ENCODE measurements around the gene LONRF2.
A peak's percentile ranks its signal among the peaks of the same experiment; 100 is the strongest.
"Not testable (repeated sequence)": the region's sequence is repeated elsewhere in the genome, so short reads cannot be mapped to it uniquely, and the experiment has no call there.

Gene LONRF2

DNA sequence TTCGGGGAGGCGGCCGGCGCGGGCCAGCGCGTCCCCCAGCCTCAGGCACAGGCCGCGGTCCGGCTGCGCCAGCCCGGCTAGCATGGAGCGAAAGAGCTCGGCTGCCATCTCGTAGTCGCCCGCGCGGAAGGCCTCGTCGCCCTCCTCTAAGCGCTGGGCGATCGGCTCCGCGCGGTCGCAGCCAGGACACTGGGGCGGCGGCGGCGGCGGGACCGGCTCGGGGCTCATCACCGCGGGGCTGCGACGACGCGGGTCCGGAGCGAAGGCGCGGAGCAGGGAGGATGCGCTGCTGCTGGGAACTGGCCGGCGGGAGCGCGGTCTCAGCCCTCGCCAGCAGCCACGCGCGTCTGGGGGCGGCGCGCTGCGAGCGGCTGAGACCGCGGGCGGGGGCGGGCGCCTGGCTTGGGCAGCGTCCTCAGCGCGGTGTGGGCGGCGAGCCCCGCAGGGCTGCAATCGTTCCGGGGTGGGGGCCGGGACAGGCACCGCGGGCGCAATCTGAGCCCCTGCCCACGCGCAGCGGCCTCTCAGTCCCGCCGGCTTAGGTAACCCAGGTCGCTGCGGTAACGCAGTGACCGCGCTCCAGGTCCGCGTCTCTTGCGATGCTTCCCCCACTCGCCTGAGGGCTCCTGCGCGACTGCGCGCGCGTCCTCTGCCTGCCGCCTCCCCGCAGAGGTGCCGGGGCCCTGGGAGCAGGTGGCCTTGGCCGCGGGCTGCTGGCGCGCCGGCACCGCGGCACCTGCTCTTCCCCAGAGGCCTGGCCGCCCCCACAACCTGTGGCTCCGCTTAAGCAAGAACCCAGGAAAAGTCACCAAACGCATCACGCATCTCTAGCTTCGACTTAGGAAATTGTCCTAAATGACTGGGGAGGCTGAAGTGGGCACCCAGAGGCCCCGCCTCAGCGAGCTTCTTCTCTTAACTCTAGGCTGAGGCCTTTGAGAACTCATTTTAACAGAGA is at the start of gene LONRF2:
Gene LONRF2, minus strand, starts transcription at position 636 of the 955 bp plus-strand sequence. Its CDS starts 408 bp downstream, at position 228.
- DNase-seq = peak in 47 of 58 donors; percentile 5 to 81 (median 49)

DNA sequence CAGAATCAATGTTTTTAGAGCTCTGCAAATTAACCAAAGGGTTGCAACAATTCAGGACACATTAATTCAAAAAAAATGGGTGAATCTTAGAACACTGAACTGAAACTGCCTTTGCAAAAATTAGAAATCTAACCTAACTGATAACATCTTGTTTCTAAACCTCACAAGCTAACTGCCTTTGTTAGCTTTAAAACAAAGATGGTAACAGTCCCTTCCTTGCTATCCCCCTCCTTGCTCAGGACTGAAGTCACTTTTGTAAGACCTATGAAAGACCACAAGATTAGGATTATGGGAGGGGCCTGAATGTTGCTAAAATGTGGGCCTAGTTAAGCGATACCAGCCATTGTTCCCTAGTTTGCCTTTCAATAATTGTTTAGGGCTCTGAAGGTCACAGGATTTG is 44.9 kb upstream of the LONRF2 start:
- DNase-seq = no peak

DNA sequence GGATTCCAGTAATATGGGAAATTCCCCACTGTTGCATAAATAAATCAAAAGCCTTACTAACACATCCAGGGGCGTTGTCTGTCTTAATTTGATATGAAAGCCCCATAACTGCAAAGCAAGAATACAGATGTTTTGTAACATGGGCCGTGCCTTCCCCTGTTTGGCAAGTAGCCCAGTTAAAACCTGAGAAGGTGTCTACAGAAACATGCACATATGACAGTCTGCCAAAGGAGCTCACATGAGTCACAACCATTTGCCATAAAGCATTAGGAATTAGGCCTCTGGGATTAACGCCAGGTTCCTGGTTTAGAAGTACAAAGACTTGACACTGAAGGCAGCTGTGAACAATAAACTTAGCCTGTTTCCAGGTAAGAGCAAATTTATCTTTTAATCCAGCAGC is 43.1 kb upstream of the LONRF2 start:
- DNase-seq = no peak

DNA sequence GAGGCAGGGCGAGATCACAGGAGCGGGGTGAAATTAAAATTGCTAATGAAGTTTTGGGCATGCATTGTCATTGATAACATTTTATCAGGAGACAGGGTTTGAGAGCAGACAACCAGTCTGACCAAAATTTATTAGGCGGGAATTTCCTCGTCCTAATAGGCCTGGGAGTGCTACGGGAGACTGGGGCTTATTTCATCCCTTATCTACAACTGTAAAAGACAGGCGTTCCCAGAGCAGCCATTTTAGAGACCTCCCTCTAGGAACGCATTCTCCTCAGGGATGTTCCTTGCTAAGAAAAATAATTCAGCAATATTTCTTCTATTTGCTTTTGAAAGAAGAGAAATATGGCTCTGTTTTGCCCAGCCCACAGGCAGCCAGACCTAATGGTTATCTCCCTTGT is 40.0 kb upstream of the LONRF2 start:
- not testable (repeated sequence) for DNase-seq

DNA sequence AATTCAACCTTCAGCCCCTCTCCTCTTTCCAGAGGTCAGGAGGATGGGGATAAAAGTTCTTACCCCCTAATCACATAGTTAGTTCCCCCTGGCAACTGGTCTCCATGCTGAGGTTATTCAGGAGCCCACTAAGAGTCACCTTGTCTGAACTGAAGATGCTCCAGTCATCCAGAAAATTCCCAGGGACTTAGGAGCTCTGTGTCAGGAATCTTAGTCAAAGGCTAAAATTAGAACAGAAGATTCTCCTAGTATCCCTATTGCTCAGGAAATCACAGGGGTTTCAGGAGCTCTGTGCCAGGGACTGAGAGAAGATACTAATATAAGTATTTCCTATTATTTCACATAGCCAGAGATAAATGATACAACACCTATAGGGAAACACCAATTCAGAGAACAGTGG is 37.3 kb upstream of the LONRF2 start:
- no peak for DNase-seq

DNA sequence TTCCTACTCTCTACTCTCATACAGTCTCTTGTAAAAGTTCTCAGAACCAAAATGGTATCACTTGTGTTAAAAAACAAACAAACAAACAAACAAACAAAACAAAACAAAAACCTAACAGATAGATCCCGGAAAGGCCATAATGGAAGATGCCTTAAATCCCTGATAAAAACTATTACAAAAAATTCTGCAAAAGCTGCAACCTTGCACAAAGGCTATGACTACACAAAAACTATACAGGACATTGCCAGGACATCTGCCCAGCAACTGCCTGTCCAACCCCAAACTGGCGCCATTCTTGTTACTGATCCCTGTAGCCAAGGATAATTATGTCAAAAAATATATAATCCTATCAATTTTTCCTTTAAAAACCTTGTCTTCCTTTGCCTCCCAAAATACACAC is 36.3 kb upstream of the LONRF2 start:
- DNase-seq = no peak

DNA sequence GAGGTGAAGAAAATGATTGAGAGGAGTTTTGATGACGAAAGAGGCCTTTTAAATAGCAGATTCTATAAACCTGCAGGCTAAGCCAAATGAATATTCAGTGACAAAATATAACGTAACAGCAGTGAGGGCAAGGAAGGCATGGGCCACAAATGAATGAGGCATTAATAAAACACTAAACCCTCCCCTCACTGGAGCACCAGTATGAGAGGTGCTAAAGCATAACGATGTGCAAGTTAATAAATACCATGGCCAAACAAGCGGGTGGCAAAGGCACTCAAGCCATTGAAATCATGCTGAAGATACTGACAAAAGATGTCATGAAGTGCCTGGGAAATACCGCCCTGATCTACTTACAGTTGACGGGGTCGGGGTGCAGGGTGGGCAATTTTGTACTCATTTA is 30.2 kb upstream of the LONRF2 start:
- no peak for DNase-seq

DNA sequence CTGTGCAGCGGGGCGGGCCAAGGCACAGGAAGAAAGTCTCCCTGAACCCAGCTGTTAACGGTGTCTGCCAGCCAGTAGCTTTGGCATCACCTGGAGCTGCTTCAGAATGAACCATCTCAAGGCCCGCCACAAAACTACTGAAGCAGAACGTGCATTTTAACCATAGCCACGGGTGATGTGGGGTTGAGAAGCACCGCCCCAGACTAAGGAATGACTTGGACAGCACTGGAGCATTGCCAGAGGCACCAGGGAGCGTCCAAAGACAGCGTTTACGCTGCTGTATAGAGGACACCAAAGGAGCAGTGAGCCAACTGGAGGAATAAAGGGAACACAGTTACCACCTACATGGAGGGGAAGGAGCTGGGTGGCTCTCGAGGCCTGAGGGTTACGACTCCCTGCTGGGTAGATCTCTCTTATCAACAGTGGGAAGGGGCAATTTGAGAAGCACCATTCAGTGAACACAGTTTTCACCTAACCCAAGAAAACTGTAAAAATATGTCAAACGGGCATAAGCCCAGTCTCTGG is 28.4 kb upstream of the LONRF2 start:
- DNase-seq = no peak

DNA sequence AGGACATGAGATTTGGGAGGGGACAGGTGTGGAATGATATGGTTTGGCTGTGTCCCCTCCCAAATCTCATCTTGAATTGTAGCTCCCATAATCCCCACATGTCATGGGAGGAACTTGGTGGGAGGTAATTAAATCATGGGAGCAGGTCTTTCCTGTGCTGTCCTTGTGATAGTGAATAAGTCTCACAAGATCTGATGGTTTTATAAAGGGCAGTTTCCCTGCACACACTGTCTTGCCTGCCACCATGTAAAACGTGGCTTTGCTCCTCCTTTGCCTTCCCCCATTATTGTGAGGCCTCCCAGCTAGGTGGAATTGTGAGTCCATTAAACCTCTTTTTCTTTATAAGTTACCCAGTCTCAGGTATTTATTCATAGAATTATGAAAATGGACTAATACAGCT is 22.8 kb upstream of the LONRF2 start:
- DNase-seq = not testable (repeated sequence)

DNA sequence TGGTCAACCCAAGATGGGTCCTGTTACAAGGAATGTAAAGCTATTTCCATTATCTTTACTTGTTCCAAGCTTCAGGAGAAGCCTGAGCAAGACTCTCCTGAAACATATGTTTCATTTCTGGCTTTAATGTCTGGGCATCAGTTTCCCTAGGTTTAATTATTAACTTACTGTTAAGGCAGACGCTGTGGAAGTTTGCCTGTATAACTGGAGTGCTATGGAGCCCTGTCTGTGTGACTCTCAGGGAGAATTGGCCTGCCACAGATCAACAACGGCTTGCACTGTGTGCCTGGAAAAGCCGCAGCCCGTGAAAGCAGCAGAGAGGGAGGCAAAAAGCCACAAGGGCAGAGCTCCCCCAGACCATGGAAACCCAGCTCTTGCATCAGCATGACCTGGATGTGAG is 22.1 kb upstream of the LONRF2 start:
- no peak for DNase-seq

DNA sequence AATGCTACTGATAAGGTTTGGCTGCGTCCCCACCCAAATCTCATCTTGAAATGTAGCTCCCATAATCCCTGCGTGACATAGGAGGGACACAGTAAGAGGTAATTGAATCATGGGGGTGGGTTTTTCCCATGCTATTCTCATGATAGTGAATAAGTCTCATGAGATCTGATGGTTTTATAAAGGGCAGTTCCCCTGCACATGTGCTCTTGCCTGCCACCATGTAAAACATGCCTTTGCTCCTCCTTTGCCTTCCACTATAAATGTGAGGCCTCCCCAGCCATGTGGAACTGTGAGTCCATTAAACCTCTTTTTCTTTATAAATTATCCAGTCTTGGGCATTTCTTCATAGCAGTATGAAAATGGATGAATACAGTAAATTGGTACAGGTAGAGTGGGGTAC is 20.2 kb upstream of the LONRF2 start:
- DNase-seq = not testable (repeated sequence)

DNA sequence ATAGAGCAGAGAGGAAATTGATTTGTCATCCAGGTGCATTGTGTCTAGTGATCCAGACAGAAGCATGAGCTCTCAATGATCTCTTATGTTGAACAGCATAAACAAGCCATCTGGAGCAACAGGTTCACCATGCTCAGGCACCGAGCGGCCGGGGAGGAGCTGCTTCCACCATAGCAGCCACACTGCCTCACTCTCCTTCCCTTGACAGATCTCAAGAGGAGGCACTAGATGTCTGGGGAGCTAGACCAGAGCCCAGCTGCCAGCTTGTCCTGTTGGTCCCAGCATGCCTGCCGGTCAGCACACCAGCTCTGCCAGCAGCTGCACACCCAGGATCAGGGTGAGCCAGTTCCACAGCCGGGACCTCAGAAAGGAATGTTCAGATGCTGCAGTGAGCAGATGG is 17.5 kb upstream of the LONRF2 start:
- no peak for DNase-seq

DNA sequence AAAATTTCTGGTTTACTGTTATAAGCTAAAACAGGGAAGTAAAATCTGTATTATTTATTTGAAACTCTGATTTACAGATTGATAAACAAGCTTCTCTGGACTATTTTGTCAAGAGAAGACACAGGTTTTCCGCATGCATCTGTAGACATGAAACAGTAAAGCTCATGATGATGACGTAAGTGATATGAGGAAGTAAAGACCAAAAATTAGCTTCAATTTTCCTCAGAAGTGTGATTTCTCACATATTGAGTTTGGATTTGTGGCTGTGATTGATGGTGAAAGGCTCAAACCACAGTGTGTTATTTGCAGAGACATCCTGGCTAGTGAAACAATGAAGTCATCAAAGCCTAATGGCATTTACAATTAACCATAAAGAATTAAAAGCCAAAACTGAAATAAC is 12.6 kb upstream of the LONRF2 start:
- DNase-seq = no peak

DNA sequence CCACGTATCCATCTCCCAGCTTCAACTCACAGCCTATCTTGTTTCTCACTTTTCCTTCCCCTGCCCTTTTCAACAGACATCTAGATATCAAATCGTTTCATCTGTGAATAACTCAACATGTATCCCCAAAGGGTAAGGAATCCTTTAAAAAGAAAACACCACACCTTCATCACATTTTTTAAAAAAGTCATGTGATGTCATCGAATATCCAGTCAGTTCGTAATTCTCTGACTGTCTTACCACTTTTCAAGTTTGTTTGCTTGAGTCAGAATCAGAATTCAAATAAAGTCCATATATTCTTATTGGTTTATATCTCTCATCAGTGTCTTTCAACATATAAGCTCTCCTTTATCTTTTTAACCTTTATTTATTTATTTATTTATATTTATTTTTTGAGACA is 5.4 kb upstream of the LONRF2 start:
- DNase-seq = no peak

DNA sequence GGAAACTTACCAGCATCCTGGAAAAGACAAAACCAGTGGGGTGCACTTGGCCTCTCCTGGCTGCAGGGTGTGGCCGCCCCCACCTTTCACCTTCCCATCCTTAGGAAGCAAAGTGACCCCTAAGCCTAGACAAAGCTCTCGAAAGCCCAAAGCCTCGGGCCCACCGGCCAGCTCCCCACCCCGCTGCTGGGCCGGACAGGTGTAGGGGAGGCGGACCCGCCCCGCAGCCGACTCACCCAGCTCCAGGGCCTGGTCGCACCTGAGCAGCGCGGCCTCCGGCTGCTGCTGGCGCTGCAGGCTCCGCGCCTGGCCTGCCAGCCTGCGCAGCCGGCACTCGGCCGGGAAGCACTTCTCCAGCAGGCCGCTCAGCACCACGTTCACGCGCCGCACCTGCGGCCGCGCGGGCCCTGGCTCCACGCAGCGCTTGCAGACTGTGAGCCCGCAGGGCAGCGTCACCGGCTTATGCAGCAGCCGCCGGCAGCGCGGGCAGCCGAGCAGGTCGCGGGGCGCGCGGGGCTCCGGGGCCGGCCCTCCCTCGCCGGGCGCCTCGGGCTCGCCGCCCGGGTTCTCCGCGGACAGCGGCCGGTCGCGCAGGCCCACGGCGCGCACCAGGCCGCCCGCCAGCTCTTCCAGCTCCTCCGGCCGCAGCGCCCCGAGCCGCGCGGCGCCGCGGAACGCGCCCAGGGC is 979 bp downstream of the LONRF2 start:
- DNase-seq = peak in 39 of 58 donors; percentile 5 to 60 (median 27)

DNA sequence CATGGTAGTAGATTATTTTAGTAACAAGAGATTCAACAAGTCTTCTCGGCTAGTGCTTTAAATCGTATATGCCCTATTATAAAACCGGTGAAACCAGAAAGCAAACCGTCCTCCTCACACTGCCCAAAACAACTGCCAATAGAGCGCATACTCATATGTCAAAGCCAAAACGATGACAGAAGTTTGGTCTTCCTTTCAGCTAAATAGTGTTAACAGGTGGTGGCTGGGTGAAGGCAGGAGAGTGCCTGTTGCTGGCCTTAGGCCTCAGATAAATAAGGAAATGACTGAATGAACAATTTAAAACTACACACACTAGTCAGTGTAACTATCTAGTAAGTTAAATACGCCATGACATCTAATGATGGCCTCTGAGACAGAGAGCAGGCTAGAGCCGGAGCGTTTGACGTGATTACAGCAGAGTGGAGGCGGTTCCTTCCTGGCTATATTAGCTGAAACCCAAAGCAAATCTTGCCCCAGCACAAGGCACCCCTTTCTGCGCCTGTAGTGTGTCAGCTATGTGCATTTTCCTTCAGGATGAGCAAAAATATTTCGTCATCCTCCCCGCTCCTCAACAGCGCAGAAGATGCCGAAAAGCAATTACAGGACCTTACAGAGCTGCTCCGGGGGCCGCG is 1.6 kb downstream of the LONRF2 start:
- DNase-seq = peak in 21 of 58 donors; percentile 3 to 51 (median 22)

DNA sequence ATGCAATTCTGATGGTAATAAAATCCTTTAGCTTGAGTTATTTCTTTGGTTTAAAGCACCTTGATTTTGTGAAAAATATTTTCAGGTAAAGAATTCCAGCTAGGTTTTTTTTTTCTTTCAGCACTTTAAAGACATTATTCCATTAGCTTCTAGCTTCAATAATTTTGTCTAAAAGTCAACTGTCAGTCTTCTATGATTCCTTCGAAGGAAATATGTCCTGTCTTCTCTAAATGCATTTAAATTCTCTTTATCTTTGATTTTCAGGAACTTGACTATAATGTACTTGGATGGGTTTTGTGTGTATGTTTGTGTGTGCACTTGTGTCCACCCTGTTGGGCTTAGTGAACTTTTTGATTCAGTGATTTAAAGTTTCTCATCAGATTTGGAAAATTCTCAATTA is 4.7 kb downstream of the LONRF2 start:
- no peak for DNase-seq

DNA sequence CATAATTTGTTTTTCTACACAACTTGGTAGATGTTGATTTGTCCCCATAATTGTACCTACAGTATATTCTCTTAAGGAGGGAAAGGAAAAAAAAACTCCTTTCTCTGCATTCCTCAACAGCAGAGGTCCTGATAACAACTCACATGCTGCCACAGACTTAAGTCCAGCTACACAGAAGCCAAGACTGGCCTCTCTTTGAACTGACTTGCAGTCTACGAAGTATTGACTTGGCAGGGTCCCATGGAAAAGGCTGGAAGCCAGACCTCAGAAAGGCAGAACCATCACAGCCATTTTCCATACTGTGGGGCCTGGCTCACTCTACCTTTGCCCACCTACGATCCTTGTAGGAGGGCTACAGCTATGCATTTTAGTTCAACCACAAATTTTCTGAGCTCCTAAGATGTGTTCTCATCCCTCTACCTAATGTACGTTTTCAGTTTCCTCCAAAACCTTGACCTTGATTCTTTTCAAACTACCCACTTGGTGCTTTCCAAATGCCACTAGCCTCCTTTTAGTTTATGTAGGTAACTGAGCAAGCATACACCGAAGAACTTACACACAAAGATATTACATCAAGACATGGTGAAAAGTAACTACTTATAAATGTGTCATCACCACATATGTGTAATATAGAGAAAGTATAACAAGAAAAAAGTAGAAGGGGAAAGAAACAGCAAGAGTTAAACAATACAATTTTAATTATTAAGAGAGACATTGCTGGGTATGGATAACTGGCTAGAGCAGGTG is 12.2 kb downstream of the LONRF2 start:
- DNase-seq = no peak

DNA sequence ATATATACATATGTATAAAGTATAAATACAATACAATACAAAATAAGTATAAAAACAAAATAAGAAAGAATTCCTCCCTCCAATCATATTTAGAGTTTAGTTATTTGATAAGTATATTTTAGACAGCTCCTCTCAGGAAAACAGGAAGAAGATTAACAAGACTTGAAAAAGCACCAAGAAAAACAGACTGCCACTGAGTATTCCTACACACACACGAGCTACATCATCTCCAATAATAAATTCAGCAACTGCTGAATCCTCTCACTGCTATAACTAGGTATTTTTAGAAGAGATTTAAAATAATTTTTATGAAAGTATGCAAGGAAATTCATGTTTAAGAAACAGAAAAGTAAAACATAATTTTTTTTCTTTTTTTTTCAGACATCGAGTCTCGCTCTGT is 13.0 kb downstream of the LONRF2 start:
- DNase-seq = no peak

DNA sequence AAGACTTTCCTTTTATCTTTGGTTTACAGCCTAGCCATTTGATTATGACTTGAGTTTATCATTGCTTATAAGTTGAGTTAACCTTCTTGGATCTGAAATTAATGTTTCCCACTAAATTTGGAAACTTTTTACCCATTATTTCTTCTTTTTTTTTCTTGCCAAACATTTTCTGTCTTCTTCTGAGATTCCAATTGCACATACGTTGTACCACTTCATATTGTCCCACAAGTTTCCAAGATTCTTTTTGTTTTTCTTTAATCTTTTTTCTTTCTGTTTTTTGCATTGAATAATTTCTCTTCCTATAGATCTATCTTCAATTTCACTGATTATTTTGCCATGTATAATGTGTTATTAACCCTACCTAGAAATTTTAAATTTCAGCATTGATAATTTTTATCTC is 18.6 kb downstream of the LONRF2 start:
- no peak for DNase-seq

DNA sequence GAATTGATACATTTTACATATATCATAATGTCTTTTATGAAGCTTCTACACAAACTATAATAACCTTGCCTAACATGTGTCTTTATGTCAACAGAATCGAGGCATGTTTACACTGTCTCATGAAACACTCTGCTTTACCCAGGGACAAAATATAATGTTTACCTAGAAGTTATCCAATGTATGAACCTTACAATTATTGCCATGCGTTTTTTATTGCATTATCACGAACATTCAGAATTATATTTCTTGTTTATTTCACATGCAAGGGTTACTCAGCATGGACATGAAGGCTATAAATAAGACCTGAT is 19.8 kb downstream of the LONRF2 start:
- no peak for DNase-seq
